CD4-positive, alpha-beta memory T cell (primary cell): ENCODE results near the gene NOVA2. TPM values are rescaled to one million over a fixed set of nuclear protein-coding genes. Genes with fewer than 3 reads are reported as not detected.

Source experiments
- CTCF ChIA-PET: fragments of 350-600 bp; sonication (Branson Sonifier 250); formaldehyde crosslinking; loops from one replicate; lab custom pipeline; 2021; ENCODE audit warnings: inconsistent platforms; ENCODE audit not compliant: partially characterized antibody; lab: Charles Lee
- POLR2A ChIA-PET: fragments of 350-600 bp; sonication (Branson Sonifier 250); formaldehyde crosslinking; loops from one replicate; lab custom pipeline; 2021; ENCODE audit not compliant: partially characterized antibody; lab: Charles Lee
- DNase-seq, 5 donors: peaks; one replicate each; pipeline versions ENCODE4 v3.0.0 to v3.0.0-alpha.2; 2020 to 2022; ENCODE audit warnings: mixed read lengths in 1 of 5
- H3K27ac ChIP-seq: one replicate; pipeline ENCODE4 v1.7.0; 2013; ENCODE audit warnings: low read depth, low read length
- H3K27me3 ChIP-seq: 2 replicates; pipeline ENCODE4 v1.7.0; 2013; ENCODE audit warnings: mild to moderate bottlenecking, low read length, moderate library complexity; ENCODE audit not compliant: insufficient read depth
- H3K36me3 ChIP-seq: 2 replicates; pipeline ENCODE4 v1.7.0; 2013; ENCODE audit warnings: mild to moderate bottlenecking, low read length, moderate library complexity; ENCODE audit not compliant: insufficient read depth
- H3K4me1 ChIP-seq: 2 replicates; pipeline ENCODE4 v1.7.0; 2013; ENCODE audit warnings: mild to moderate bottlenecking, low read length, moderate library complexity; ENCODE audit not compliant: insufficient read depth
- H3K4me3 ChIP-seq, 2 donors: one replicate each; pipeline ENCODE4 v1.7.0; 2013; ENCODE audit warnings: low read length in 2 of 2, mild to moderate bottlenecking in 1 of 2
- H3K9me3 ChIP-seq, 2 donors: one replicate each; pipeline ENCODE4 v1.7.0; 2013; ENCODE audit warnings: low read length in 2 of 2, control low read depth in 1 of 2; ENCODE audit not compliant: control insufficient read depth in 1 of 2
- H3K27ac Mint-ChIP-seq, 7 donors: one replicate each; pipeline ENCODE4 v1.8.0; 2020 to 2021; ENCODE audit warnings: mixed read lengths in 7 of 7, mild to moderate bottlenecking in 6 of 7, inconsistent platforms in 3 of 7, moderate library complexity in 3 of 7
- H3K27me3 Mint-ChIP-seq, 2 donors: one replicate each; pipeline ENCODE4 v1.8.0; 2020 to 2021; ENCODE audit warnings: mixed read lengths in 2 of 2
- H3K36me3 Mint-ChIP-seq, 2 donors: one replicate each; pipeline ENCODE4 v1.8.0; 2020 to 2021; ENCODE audit warnings: mixed read lengths in 2 of 2, inconsistent platforms in 1 of 2, mild to moderate bottlenecking in 1 of 2
- H3K4me1 Mint-ChIP-seq, 4 donors: one replicate each; pipeline ENCODE4 v1.8.0; 2020 to 2021; ENCODE audit warnings: mixed read lengths in 4 of 4, mild to moderate bottlenecking in 1 of 4
- H3K4me3 Mint-ChIP-seq, 8 donors: one replicate each; pipeline ENCODE4 v1.8.0; 2020 to 2021; ENCODE audit warnings: mixed read lengths in 8 of 8, mild to moderate bottlenecking in 7 of 8, moderate library complexity in 6 of 8, inconsistent platforms in 3 of 8
- H3K9me3 Mint-ChIP-seq, 8 donors: one replicate each; pipeline ENCODE4 v1.8.0; 2020 to 2021; ENCODE audit warnings: mixed read lengths in 8 of 8, mild to moderate bottlenecking in 5 of 8, inconsistent platforms in 3 of 8, moderate library complexity in 1 of 8
- intact Hi-C: fragments of 100-400 bp; cut with micrococcal nuclease; formaldehyde crosslinking; loops from one replicate; pipeline ENCODE4 v1.15.1; 2023
- polyA plus RNA-seq, 2 donors: library from polyadenylated mRNA; unstranded; fragments of 300-500 nt; fragmentation: Illumina TruSeq; gene quantifications; one replicate each; pipeline ENCODE4 v1.2.3, GENCODE V29; 2021
- total RNA-seq, 2 experiments: library from RNA; stranded (reverse); gene quantifications; one replicate each; pipeline ENCODE4 v1.2.3, GENCODE V29; 2021

The NOVA2 gene
- total and polyA plus RNA-seq, 4 experiments from 2014 or later, result not detected

DNA sequence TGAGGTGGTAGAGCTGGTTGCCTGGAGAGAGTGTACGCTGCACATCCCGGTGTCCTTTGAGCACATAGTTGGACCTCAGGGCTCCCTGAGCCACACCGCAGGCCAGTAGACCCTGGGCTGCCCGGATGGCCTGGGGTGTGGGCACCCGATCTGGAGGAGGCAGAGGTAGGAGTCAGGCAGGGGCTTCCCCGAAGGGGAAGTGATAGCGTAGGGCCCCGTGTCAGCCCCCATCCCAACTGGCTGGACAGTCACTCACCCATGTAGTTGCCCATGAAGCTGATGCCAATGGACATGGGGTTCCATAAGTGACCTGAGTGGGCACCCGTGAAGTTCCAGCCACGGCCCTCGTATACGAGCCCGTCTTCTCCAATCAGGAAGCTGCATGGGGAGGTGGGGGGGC is 45.6 kb upstream of the NOVA2 start:
- Histone ChIP-seq H3K4me3 (no peak overlapping the region), H3K4me1 (peaks cover 14% of the 10 kb centered on the region), H3K36me3 (no peaks in the 10 kb centered on the region), H3K9me3 (no peaks in the 10 kb centered on the region), H3K27ac (no peak overlapping the region), H3K27me3 (peaks cover 3% of the 10 kb centered on the region)
- no peak overlapping the region for H3K4me3 Mint-ChIP-seq
- peaks cover 5 to 14% of the 10 kb centered on the region in 2 donors for H3K27me3 Mint-ChIP-seq
- no peak for DNase-seq
- intact Hi-C loops, result loop anchor here (5.0 kb wide), 2 partner anchors 117 to 247 kb away; partner anchors contain the start of gene MYPOP
- H3K4me1 Mint-ChIP-seq, result peaks cover 12 to 25% (median 16%) of the 10 kb centered on the region in 4 donors
- H3K9me3 Mint-ChIP-seq, result no peaks in the 10 kb centered on the region
- ChIA-PET POLR2A (no interaction called here), CTCF (interaction anchor here (1.3 to 1.7 kb wide), 3 partner anchors 9 to 24 kb away, joined by 3 to 10 read pairs (median 4); partner anchors contain the start of gene CCDC61)
- H3K36me3 Mint-ChIP-seq, result peaks cover 0 to 2% of the 10 kb centered on the region in 2 donors
- H3K27ac Mint-ChIP-seq, result no peak overlapping the region

DNA sequence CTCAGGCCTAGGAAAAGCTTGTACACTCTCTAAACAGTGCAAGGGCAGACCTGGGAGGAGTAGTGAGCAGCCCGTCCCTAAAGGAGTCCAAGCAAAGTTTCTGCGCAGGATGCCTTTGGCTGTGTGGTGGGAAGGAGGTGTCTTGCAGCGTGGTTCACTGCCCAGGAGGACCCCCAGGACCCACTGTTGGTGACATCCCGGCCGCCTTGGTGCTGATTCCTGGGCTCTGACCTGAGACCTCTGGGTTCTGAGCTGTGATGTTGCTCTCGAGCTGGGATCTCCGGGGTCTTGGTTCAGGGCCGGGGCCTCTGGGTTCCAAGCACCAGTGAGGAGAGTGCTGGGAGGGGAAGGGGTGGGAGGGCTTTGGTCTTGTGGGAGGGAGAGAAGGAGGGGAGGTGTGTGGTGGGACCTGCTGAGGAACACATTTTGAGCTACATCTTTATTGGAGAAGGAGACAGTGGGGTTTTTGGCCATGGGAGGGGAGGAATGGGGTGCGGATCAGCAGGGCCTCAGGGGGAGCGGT is 45.1 kb upstream of the NOVA2 start:
- POLR2A ChIA-PET, result no interaction called here
- intact Hi-C loops, result loop anchor here (5.0 kb wide), 2 partner anchors 116 to 246 kb away; partner anchors contain the start of gene MYPOP

DNA sequence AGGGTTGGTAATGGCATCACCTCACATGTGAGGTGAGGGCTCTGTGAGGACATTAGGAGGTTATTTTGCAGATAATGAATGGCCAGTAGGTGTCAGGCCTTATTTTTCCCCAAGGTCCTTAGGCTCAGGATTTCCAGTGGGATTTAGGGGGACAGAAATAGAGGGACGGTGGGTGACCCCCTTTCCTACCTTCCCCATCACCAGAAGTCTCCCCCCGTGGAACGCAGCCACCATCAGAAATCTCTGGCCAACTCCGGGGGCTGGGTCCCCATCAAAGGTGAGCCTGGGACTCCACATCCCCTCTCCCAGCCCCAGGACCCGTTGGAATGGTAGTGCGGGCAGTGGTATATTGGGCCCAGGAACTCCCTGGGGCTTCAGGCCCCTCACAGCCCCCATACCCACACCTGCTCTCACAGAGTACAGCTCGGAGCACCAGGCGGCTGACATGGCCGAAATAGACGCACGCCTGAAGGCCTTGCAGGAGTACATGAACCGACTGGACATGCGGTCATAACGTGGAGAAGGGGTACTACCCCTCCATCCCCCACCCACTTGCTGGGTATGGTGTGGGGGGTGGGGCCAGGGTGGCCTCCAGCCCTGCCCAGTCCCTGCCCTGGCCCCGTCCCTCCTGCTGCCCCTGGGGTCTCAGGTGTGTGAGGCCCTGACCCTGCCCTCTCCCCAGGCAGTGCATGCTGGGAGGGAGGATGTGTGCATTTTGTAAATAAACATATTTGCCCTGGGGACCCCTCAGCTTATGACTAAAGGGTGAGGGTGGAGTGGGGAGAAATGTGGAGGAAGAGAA is 44.4 kb upstream of the NOVA2 start:
- Mint-ChIP-seq H3K4me3 (no peak overlapping the region), H3K4me1 (peaks cover 12 to 22% (median 16%) of the 10 kb centered on the region in 4 donors), H3K36me3 (peaks cover 0 to 2% of the 10 kb centered on the region in 2 donors), H3K27ac (no peak overlapping the region), H3K9me3 (no peaks in the 10 kb centered on the region), H3K27me3 (peaks cover 0 to 5% of the 10 kb centered on the region in 2 donors)
- Histone ChIP-seq H3K27ac (no peak overlapping the region), H3K36me3 (no peaks in the 10 kb centered on the region), H3K4me1 (peaks cover 14% of the 10 kb centered on the region), H3K27me3 (no peaks in the 10 kb centered on the region), H3K4me3 (no peak overlapping the region), H3K9me3 (no peaks in the 10 kb centered on the region)
- ChIA-PET POLR2A (interaction anchor here (1.9 kb wide), 1 partner anchor 23 kb away, joined by 10 read pairs; the partner anchor contains the start of gene CCDC61), CTCF (interaction anchor here (1.3 to 2.0 kb wide), 6 partner anchors 9 to 155 kb away, joined by 4 to 18 read pairs (median 10); partner anchors contain the start of genes CCDC61 and SYMPK)
- DNase-seq, result no peak
- intact Hi-C loops, result loop anchor here (2.0 to 5.0 kb wide), 3 partner anchors 116 to 246 kb away; partner anchors contain the start of genes MYPOP and SYMPK

More for the DNA sequence above, 45.1 kb upstream of the NOVA2 start:
- Histone ChIP-seq H3K27ac (no peak overlapping the region), H3K36me3 (no peaks in the 10 kb centered on the region), H3K4me1 (peaks cover 14% of the 10 kb centered on the region), H3K4me3 (no peak overlapping the region), H3K27me3 (no peaks in the 10 kb centered on the region), H3K9me3 (no peaks in the 10 kb centered on the region)
- CTCF ChIA-PET, result interaction anchor here (1.5 to 1.7 kb wide), 2 partner anchors 10 to 23 kb away, joined by 4 to 10 read pairs; partner anchors contain the start of gene CCDC61
- peaks cover 12 to 26% (median 16%) of the 10 kb centered on the region in 4 donors for H3K4me1 Mint-ChIP-seq
- no peaks in the 10 kb centered on the region for H3K9me3 Mint-ChIP-seq
- H3K4me3 Mint-ChIP-seq, result no peak overlapping the region
- peaks cover 1 to 10% of the 10 kb centered on the region in 2 donors for H3K27me3 Mint-ChIP-seq
- H3K36me3 Mint-ChIP-seq, result peaks cover 0 to 2% of the 10 kb centered on the region in 2 donors
- no peak for DNase-seq
- no peak overlapping the region for H3K27ac Mint-ChIP-seq

DNA sequence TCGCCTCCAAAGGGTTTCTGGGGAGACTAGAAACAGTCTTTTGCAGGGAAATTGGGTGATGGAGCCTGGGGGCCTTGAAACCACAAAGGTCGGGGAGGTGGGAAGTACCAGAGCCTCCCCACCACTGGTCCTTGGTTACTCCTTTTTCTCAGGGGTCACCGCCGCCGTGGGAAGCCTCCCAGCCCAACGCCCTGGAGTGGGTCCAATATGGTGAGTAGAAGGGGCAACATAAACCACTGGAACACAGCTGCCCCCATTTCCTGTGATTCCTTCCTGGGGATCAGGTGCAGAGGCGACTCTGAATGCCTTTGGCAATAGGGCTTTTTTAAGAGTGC is 43.4 kb upstream of the NOVA2 start:
- Mint-ChIP-seq H3K27me3 (peaks cover 0 to 5% of the 10 kb centered on the region in 2 donors), H3K9me3 (no peaks in the 10 kb centered on the region), H3K27ac (peak overlapping the region in 3 of 7 donors; percentile 59 to 68 (median 60)), H3K36me3 (peaks cover 0 to 2% of the 10 kb centered on the region in 2 donors), H3K4me3 (peak overlapping the region in 7 of 8 donors; percentile 51 to 89 (median 62)), H3K4me1 (peaks cover 12 to 21% (median 16%) of the 10 kb centered on the region in 4 donors)
- H3K27me3 ChIP-seq, result no peaks in the 10 kb centered on the region
- DNase-seq, result no peak
- intact Hi-C loops, result loop anchor here (2.0 to 5.0 kb wide), 3 partner anchors 115 to 245 kb away; partner anchors contain the start of genes MYPOP and SYMPK
- no peaks in the 10 kb centered on the region for H3K9me3 ChIP-seq
- H3K4me1 ChIP-seq, result peaks cover 14% of the 10 kb centered on the region
- no peak overlapping the region for H3K27ac ChIP-seq
- H3K4me3 ChIP-seq, result no peak overlapping the region
- POLR2A ChIA-PET, result interaction anchor here (0.8 to 1.9 kb wide), 3 partner anchors 18 to 114 kb away, joined by 3 to 10 read pairs (median 4); partner anchors contain the start of gene CCDC61
- CTCF ChIA-PET, result interaction anchor here (1.3 to 2.0 kb wide), 5 partner anchors 10 to 154 kb away, joined by 4 to 18 read pairs (median 9); partner anchors contain the start of genes CCDC61 and SYMPK
- no peaks in the 10 kb centered on the region for H3K36me3 ChIP-seq

DNA sequence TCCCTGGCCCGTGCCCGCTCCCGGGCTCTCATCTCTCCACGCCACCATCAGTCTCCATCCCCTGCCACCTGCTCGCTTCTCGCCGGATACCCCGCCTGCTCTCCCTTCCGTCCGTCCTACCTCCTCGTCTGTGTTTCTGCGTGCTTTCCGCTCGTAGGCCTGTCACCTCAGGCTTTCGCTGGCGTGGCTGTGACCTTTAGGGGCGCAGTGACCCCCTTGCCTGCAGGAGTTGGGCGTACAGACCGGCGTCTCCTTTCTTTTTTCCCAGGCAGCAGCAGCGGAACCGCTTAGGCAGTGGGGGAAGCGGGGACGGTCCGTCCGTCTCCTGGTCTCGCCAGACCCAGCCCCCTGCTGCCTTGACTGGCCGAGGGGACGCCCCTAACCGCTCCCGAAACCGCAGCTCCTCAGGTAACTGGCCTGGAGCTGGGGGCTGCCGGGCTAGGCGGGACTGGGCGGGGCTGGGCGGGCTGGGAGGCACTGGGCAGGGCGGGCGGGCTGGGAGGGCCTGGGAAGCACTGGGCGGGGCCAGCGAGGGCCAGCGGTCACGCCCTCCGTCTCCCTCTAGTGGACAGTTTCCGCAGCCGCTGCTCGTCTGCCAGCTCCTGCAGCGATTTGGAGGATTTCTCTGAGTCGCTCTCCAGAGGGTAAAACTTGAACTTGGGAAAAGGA is 42.9 kb upstream of the NOVA2 start:
- peaks cover 0 to 2% of the 10 kb centered on the region in 2 donors for H3K36me3 Mint-ChIP-seq

DNA sequence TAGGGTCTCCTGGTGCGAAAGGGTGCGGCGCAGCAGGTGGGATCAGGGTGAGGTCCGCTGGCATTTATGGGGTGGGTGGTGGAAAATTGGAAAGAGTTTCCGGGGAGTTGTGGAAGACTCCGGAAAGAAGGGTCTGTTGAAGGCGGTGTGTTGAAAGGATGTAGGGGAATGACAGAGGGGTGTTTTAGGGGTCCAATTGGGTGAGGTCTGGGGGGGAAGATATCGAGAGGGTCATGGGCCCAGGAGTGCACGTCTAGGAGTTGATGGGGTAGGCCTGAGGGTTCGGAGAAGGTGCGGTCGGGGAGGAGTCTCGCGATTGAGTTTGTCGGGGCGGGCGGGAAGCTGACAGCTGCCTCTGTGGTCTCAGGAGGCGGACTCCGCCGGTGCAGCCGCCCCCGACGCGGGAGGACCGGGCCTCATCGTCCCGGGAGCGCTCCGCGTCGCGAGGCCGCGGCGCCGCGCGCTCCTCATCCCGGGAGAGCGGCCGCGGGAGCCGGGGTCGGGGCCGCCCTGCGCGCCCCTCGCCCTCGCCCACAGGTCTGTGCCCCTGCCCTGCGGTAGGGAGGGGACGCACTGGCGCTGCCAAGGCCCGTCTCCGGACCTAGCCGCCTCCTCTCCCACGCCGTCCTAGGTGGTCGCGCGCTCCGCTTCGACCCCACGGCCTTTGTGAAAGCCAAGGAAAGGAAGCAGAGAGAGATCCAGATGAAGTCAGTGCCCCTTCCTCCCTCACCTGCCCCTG is 42.2 kb upstream of the NOVA2 start:
- H3K27ac ChIP-seq, result peak overlapping the region; percentile 53
- H3K9me3 ChIP-seq, result no peaks in the 10 kb centered on the region
- intact Hi-C loops, result loop anchor here (1.0 to 5.0 kb wide), 5 partner anchors 21 to 244 kb away; partner anchors contain the start of genes CCDC61, MYPOP and SYMPK
- peaks cover 12 to 21% (median 16%) of the 10 kb centered on the region in 4 donors for H3K4me1 Mint-ChIP-seq
- H3K36me3 ChIP-seq, result no peaks in the 10 kb centered on the region
- peak overlapping the region; percentile 60 to 88 (median 71) for H3K27ac Mint-ChIP-seq
- ChIA-PET CTCF (interaction anchor here (1.7 to 2.0 kb wide), 3 partner anchors 10 to 21 kb away, joined by 4 to 18 read pairs (median 16); partner anchors contain the start of gene CCDC61), POLR2A (no interaction called here)
- no peaks in the 10 kb centered on the region for H3K27me3 ChIP-seq
- H3K4me3 Mint-ChIP-seq, result peak overlapping the region; percentile 86 to 94 (median 91)
- no peaks in the 10 kb centered on the region for H3K9me3 Mint-ChIP-seq
- peaks cover 14% of the 10 kb centered on the region for H3K4me1 ChIP-seq
- peaks cover 0 to 5% of the 10 kb centered on the region in 2 donors for H3K27me3 Mint-ChIP-seq
- DNase-seq, result peak; percentile 39 to 68 (median 53)
- H3K36me3 Mint-ChIP-seq, result peaks cover under 1 to 2% of the 10 kb centered on the region in 2 donors
- H3K4me3 ChIP-seq, result peak overlapping the region; percentile 76 to 80

More for the DNA sequence above, 42.9 kb upstream of the NOVA2 start:
- H3K4me3 Mint-ChIP-seq, result peak overlapping the region; percentile 86 to 94 (median 91)
- Histone ChIP-seq H3K9me3 (no peaks in the 10 kb centered on the region), H3K36me3 (no peaks in the 10 kb centered on the region), H3K4me1 (peaks cover 14% of the 10 kb centered on the region), H3K27ac (peak overlapping the region; percentile 53), H3K27me3 (no peaks in the 10 kb centered on the region), H3K4me3 (peak overlapping the region; percentile 76 to 80)
- peak; percentile 69 to 79 (median 76) for DNase-seq
- no peaks in the 10 kb centered on the region for H3K9me3 Mint-ChIP-seq
- peak overlapping the region; percentile 10 to 88 (median 71) for H3K27ac Mint-ChIP-seq
- intact Hi-C loops, result loop anchor here (1.0 to 5.0 kb wide), 4 partner anchors 114 to 244 kb away; partner anchors contain the start of genes MYPOP and SYMPK
- H3K4me1 Mint-ChIP-seq, result peaks cover 12 to 21% (median 16%) of the 10 kb centered on the region in 4 donors
- H3K27me3 Mint-ChIP-seq, result peaks cover 0 to 5% of the 10 kb centered on the region in 2 donors
- CTCF ChIA-PET, result interaction anchor here (1.3 to 2.0 kb wide), 5 partner anchors 11 to 153 kb away, joined by 4 to 18 read pairs (median 9); partner anchors contain the start of genes CCDC61 and SYMPK
- POLR2A ChIA-PET, result interaction anchor here (0.8 to 1.9 kb wide), 3 partner anchors 18 to 114 kb away, joined by 3 to 10 read pairs (median 4); partner anchors contain the start of gene CCDC61
